ENCODE data around the gene DARS1. TPM values are rescaled to one million over a fixed set of nuclear protein-coding genes. Genes with fewer than 3 reads are reported as not detected.

Gene DARS1
- 10 to 100 TPM; 51.2 to 64.4 (median 55.0) TPM for total RNA-seq
- 10 to 100 TPM; 64.8 to 90.0 TPM for polyA plus RNA-seq
- long read RNA-seq, donor 1, transcript DARS-201 (16 exons, 2,361 nt), result major isoform, 108 of 115 reads
- long read RNA-seq, donor 1, partial matches to known transcripts, result 1 of 115 reads
- long read RNA-seq, donor 1, other reads (novel, unspliced or antisense), result 6 of 115 reads
- long read RNA-seq, donor 2, transcript DARS-201 (16 exons, 2,361 nt), result major isoform, 552 of 588 reads
- long read RNA-seq, donor 2, partial matches to known transcripts, result 17 of 588 reads
- long read RNA-seq, donor 2, other reads (novel, unspliced or antisense), result 19 of 588 reads
- long read RNA-seq, donor 3, transcript DARS-201 (16 exons, 2,361 nt), result major isoform, 88 of 96 reads
- long read RNA-seq, donor 3, partial matches to known transcripts, result 5 of 96 reads
- long read RNA-seq, donor 3, other reads (novel, unspliced or antisense), result 3 of 96 reads

DNA sequence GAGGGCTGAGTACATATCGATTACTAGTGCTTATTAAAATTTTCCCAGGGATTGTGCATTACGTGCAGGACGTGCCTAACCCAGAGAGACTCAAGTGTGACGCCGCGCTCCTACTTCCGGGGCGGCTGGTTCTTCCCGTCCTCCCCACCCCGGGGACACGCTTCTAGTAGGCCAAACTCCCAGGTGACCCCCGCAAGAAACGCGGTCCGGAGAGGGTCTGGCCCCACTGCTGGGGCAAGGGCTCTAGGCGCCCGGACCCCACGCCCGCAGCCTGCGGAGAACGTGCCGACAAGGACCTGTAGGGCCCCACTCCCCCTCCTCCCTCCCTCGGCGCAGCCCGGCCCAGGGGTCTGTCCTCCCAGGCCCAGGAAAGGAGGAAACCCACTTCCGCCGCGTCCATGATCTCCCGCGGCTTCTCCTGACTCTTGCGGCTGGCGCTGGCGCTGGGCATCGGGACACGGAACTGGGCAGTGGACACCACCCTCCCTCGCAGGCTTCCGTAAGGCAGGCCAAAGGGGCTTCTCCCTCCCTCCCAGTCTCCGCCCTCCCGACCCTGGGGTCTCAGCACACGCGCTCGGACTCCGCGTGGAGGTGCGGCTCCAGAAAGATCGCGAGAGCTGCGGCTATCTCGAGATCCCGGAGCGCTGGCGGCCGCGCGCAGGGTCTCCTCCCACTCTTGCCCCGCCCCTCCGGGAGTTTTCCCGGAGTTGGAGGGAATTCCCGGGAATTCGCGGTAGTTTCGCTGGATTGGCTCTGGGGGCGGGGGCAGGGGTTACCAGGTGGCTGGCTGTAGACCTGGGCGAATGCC lies at the start of gene DARS1:
Gene DARS1 (minus strand): TSS at position 609 of the 808 bp plus-strand sequence. CDS start 158 bp downstream, at position 451.
- intact Hi-C loops (cut with DNase I), result loop anchor here in 3 of 10 donors (5.0 to 10.0 kb wide), 2 partner anchors 37 to 130 kb away; partner anchors contain the start of gene CXCR4 (in 2 of the 3)
- TF ChIP-seq POLR2A (IDR thresholded peaks at IDR 0.05) (peak in 1 of 2 donors; percentile 60), CTCF (IDR thresholded peaks at IDR 0.05) (no peak)
- 1% methylated on average over 30 to 64 of the region's 64 CpGs for WGBS, 4 donors
- no peaks in the 10 kb centered on the region for H3K27me3 ChIP-seq
- no peaks in the 10 kb centered on the region for H3K9me3 ChIP-seq
- peak within 1 kb of the TSS; percentile 92 to 100 (median 96) for H3K27ac ChIP-seq
- peaks cover 0 to 40% (median 19%) of the 10 kb centered on the region in 12 donors for H3K4me1 ChIP-seq
- DNase-seq, result peak; percentile 94 to 97 (median 95)
- H3K36me3 ChIP-seq, result peaks cover 0 to 32% (median 19%) of the 10 kb centered on the region in 9 donors
- peak within 1 kb of the TSS; percentile 71 to 98 (median 86) for H3K4me3 ChIP-seq
- peak; percentile 96 to 99 (median 98) for ATAC-seq

DNA sequence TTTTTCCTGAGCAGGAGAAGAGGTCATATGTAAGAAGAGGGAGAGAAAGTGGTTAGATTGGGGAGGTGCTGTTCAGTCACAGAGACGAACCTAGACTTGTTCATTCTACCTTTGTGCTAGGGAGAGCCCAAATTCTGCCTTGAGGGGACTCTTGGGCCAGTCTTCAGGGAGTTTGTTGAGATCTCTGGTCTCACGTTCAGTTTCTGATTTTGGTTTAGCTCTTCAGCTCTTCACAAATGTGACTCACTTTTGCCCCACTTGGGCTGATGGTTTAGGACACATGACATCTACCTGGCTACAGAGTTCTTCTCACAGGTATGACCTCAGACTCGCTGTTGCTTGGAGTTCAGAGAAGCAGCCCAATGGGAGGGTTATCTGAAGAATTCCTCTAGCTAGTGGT lies 49.2 kb upstream of the DARS1 start:
- WGBS, 4 donors, result 89 to 93% (median 90%) methylated on average over 3 of the region's 3 CpGs
- no peak for TF ChIP-seq CTCF (IDR thresholded peaks at IDR 0.05)
- TF ChIP-seq POLR2A (IDR thresholded peaks at IDR 0.05), result no peak
- DNase-seq (no peak), ATAC-seq (no peak)
- Histone ChIP-seq H3K9me3 (no peaks in the 10 kb centered on the region), H3K27ac (no peak overlapping the region), H3K4me3 (no peak overlapping the region), H3K36me3 (no peaks in the 10 kb centered on the region), H3K4me1 (peaks cover 0 to 5% (median 0%) of the 10 kb centered on the region in 12 donors), H3K27me3 (no peaks in the 10 kb centered on the region)
- intact Hi-C loops (cut with DNase I), result no loop called here

GRCh38 chr2:136032817-136033535 lies 47.5 kb upstream of the DARS1 start:
- ATAC-seq (no peak), DNase-seq (no peak)
- Histone ChIP-seq H3K4me3 (no peak overlapping the region), H3K9me3 (no peaks in the 10 kb centered on the region), H3K36me3 (no peaks in the 10 kb centered on the region), H3K27me3 (no peaks in the 10 kb centered on the region), H3K4me1 (peaks cover 0 to 5% (median 0%) of the 10 kb centered on the region in 12 donors), H3K27ac (no peak overlapping the region)
- WGBS, 4 donors, result 92 to 97% (median 95%) methylated on average over 3 of the region's 3 CpGs
- TF ChIP-seq CTCF (IDR thresholded peaks at IDR 0.05) (no peak), POLR2A (IDR thresholded peaks at IDR 0.05) (no peak)
- intact Hi-C loops (cut with DNase I), result no loop called here
